SK-N-MC (cell line): ENCODE results near the gene UNK.

Experiments used
- DNase-seq: peaks from one replicate; pipeline ENCODE4 v3.0.0-alpha.2; 2011; ENCODE audit warnings: low read depth, low spot score
- H3K27ac ChIP-seq: fragments of 200-600 bp; sonication (generic); 2 replicates; pipeline ENCODE4 v1.5.1; 2016; ENCODE audit warnings: mixed run types
- H3K36me3 ChIP-seq: fragments of 200-600 bp; sonication (generic); 2 replicates; pipeline ENCODE4 v1.6.1; 2017; ENCODE audit warnings: antibody characterized with exemption, low read length, mixed read lengths; ENCODE audit not compliant: insufficient read depth
- H3K4me3 ChIP-seq: fragments of 200-600 bp; sonication (generic); 2 replicates; pipeline ENCODE4 v1.5.1; 2016
- H3K9ac ChIP-seq: fragments of 200-600 bp; sonication (generic); 2 replicates; pipeline ENCODE4 v1.8.0; 2017; ENCODE audit warnings: mixed run types, mixed read lengths; ENCODE audit not compliant: insufficient read length
- H3K9me3 ChIP-seq: fragments of 200-600 bp; sonication (generic); 2 replicates; pipeline ENCODE4 v1.6.1; 2017; ENCODE audit warnings: low read depth, mild to moderate bottlenecking, antibody characterized with exemption, low read length, moderate library complexity, mixed read lengths
- EZH2 ChIP-seq: fragments of 200-600 bp; sonication (generic); IDR thresholded peaks from one replicate; pipeline ENCODE4 v1.6.1; 2017; ENCODE audit warnings: antibody characterized with exemption
- FOXP2 ChIP-seq: optimal IDR thresholded peaks from 2 replicates; pipeline ENCODE3; 2011; ENCODE audit warnings: mild to moderate bottlenecking, moderate library complexity; ENCODE audit not compliant: insufficient read depth; ENCODE audit errors: extremely low read length, control extremely low read depth
- POLR2AphosphoS5 ChIP-seq: IDR thresholded peaks from 2 replicates; pipeline ENCODE4 v1.6.1; 2012; ENCODE audit warnings: mild to moderate bottlenecking, low read depth, low read length, borderline replicate concordance

UNK gene

DNA sequence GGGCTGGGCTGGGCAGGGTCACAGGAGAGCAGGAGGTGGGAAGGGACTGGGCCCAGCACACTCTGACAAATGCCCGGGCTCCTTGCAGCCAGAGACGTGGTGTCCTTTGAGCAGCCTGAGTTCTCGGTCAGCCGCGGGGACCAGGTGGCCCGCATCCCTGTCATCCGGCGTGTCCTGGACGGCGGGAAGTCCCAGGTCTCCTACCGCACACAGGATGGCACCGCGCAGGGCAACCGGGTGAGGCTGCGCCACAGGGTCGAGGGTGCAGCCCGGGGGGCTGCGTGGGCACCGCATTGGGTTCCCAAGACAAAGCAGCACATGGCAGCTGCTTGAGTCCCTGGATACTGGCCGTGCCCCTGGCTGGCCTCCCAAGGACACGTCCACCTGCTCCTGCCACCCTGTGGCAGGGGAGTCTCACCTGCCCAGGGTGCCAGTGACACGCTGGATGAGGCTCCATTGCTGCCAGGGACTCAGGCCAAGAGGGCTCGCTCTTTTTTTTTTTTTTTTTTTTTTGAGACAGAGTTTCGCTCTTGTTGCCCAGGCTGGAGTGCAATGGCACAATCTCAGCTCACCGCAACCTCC is 40.9 kb upstream of the UNK start:
- Histone ChIP-seq H3K36me3 (no peaks in the 10 kb centered on the region), H3K9ac (no peak overlapping the region), H3K4me3 (no peak overlapping the region), H3K9me3 (no peaks in the 10 kb centered on the region), H3K27ac (no peak overlapping the region)
- DNase-seq = no peak
- TF ChIP-seq EZH2 (no peak), FOXP2 (no peak), POLR2AphosphoS5 (no peak)

DNA sequence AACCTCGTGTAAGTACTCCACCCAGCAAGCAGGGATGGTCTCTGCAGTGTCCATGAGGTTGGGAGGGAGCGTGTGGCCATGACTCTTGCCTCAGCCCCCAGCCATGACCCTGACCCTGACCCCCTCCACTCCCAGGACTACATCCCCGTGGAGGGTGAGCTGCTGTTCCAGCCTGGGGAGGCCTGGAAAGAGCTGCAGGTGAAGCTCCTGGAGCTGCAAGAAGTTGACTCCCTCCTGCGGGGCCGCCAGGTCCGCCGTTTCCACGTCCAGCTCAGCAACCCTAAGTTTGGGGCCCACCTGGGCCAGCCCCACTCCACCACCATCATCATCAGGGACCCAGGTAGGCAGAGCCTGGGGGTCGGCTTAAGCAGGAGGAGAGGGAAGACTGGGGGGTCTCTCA is 35.9 kb upstream of the UNK start:
- no peak overlapping the region for H3K9ac ChIP-seq
- TF ChIP-seq POLR2AphosphoS5 = no peak
- no peak for TF ChIP-seq FOXP2
- TF ChIP-seq EZH2 = no peak
- no peak for DNase-seq

DNA sequence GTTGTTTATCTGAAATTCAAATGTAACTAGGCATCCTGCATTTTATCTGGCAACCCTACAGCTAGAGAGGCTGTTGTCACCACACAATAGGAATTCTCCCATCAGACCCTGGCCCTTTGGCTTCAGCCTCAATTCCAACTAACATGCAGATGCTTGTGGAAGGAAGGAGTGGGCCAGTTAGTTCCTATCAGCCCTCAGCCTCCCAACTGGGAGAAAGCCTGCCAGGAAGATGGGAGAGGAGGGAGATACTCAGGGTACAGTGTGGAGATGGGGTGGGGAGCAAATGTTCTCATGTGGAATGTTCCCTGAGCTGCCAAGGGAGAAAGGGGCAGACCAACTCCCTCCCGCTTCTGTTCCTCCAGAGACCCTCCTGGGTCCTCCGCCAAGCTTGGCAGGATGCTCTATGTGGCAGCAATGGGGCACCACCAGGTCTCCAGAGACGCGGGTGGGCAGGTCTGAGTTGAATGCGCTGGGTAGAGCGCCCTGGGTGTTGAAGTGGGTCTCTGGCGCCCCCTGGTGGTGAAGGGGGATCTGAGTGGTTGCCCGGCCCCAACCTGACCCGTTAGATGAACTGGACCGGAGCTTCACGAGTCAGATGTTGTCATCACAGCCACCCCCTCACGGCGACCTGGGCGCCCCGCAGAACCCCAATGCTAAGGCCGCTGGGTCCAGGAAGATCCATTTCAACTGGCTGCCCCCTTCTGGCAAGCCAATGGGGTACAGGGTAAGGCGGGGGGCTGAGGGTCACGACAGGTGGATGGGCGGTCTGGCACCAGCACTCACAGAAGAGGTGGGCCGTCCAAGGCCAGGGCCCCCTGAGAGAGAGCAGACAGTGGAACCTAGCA is 34.8 kb upstream of the UNK start:
- no peak overlapping the region for H3K9ac ChIP-seq
- DNase-seq = no peak

More for the DNA sequence above, 35.9 kb upstream of the UNK start:
- Histone ChIP-seq H3K27ac (no peak overlapping the region), H3K9me3 (no peaks in the 10 kb centered on the region), H3K36me3 (no peaks in the 10 kb centered on the region), H3K4me3 (no peak overlapping the region)

DNA sequence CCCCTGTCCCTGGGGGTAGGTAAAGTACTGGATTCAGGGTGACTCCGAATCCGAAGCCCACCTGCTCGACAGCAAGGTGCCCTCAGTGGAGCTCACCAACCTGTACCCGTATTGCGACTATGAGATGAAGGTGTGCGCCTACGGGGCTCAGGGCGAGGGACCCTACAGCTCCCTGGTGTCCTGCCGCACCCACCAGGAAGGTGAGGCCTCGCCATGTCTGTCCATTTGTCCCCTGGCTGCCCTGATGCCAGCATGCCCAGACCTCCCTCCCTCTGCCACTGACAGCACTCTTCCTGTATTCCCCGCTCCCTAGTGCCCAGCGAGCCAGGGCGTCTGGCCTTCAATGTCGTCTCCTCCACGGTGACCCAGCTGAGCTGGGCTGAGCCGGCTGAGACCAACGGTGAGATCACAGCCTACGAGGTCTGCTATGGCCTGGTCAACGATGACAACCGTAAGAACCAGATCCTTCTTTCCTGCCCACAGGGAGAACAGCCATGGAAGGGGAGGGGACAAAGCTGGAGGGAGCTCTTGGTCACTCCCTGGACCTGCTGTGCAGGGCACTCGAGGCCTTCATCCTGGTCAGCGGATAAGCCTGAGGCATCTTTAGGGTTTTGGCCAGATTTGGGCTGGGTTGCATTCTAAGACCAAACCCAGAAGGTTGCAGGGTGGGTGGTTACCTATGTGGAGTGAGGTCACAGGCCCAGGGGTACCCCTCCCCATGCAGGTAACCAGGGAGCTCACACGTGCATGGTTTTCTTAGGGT is 33.8 kb upstream of the UNK start:
- Histone ChIP-seq H3K9me3 (no peaks in the 10 kb centered on the region), H3K9ac (no peak overlapping the region), H3K36me3 (no peaks in the 10 kb centered on the region), H3K4me3 (no peak overlapping the region), H3K27ac (no peak overlapping the region)
- no peak for DNase-seq
- TF ChIP-seq FOXP2 (no peak), POLR2AphosphoS5 (no peak), EZH2 (no peak)

More for the DNA sequence above, 34.8 kb upstream of the UNK start:
- TF ChIP-seq EZH2 (no peak), POLR2AphosphoS5 (no peak), FOXP2 (no peak)
- H3K36me3 ChIP-seq = no peaks in the 10 kb centered on the region
- peak overlapping the region; percentile 16; the same call in 1 of the 2 replicates for H3K4me3 ChIP-seq
- H3K9me3 ChIP-seq = no peaks in the 10 kb centered on the region
- no peak overlapping the region for H3K27ac ChIP-seq

DNA sequence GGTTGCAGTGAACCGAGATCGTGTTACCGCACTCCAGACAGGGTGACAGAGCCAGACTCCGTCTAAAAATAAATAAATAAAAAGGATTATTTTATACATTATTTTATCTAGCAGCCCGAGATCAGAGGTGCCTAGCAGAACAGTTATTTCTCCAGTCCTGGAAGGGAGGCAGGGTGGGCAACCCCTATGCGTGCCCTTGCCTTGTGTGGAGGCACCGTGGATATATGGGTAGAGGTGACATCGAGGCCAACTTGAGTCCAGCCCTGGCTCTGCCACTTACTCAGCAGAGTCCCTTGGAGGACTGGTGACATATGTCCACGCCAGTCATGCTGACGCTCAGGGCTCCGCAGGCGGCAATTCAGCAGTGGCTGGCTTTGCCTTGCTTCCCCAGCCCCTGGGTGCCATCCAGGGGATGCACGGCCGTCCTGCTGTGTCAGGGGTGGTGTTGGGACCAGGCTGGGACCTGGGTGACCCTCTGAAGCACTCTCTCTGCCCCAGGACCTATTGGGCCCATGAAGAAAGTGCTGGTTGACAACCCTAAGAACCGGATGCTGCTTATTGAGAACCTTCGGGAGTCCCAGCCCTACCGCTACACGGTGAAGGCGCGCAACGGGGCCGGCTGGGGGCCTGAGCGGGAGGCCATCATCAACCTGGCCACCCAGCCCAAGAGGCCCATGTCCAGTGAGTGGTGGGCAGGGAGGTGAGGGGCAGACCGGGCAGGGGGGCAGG is 32.8 kb upstream of the UNK start:
- Histone ChIP-seq H3K27ac (no peak overlapping the region), H3K4me3 (no peak overlapping the region), H3K36me3 (no peaks in the 10 kb centered on the region), H3K9ac (no peak overlapping the region), H3K9me3 (no peaks in the 10 kb centered on the region)
- TF ChIP-seq EZH2 (no peak), FOXP2 (no peak), POLR2AphosphoS5 (no peak)
- no peak for DNase-seq

DNA sequence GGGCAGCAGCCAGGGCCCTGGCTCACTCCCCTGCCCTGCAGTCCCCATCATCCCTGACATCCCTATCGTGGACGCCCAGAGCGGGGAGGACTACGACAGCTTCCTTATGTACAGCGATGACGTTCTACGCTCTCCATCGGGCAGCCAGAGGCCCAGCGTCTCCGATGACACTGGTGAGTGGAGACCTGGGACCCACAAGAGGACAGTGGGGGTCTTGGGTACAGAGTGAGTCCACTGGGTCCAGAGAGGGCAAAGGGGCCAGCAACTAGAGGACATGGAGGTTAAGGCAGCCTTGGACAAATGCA is 32.2 kb upstream of the UNK start:
- Histone ChIP-seq H3K27ac (no peak overlapping the region), H3K36me3 (no peaks in the 10 kb centered on the region), H3K9me3 (no peaks in the 10 kb centered on the region), H3K9ac (no peak overlapping the region), H3K4me3 (no peak overlapping the region)
- DNase-seq = no peak
- TF ChIP-seq EZH2 (no peak), FOXP2 (no peak), POLR2AphosphoS5 (no peak)

DNA sequence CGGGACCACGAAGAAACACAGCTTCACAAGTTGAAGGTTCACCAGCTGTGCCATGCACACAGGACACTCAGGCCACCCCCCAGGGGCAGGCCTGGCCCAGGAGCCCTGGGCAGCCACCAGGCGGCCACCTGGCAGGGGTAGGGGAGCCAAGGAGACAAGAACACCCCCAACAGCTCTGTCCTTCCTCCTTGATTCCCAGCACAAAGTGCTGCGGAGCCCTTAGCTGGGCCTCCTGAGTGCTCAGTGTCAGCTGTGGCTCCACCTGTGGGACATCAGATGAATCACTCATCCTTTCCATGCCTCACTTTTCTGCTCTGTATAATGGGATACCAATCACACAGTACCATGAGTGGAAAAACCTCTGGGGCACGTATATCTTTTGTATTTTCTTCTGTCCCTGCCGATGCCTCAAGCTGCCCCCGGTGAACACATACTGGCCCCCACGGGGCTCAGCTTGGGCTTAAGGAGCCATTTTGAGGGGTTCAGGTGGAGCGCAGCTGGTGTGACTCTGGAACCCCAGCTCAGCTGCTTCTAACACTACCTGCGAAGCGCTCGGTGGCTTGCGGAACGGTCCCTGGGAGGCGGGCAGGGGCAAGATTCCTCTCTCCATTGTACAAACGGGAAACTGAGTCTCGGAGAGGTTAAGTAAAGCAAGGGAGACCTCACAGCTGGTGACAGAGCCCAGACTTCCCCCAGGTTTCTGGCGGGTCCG is 31.6 kb upstream of the UNK start:
- no peak overlapping the region for H3K9ac ChIP-seq
- no peaks in the 10 kb centered on the region for H3K9me3 ChIP-seq
- TF ChIP-seq EZH2 (no peak), POLR2AphosphoS5 (no peak), FOXP2 (no peak)
- H3K4me3 ChIP-seq = no peak overlapping the region
- no peak overlapping the region for H3K27ac ChIP-seq
- no peak for DNase-seq
- no peaks in the 10 kb centered on the region for H3K36me3 ChIP-seq
